Inferior parietal cortex (tissue), 1 donor: ENCODE measurements around the gene CD22.
"Not testable (repeated sequence)": the region's sequence is repeated elsewhere in the genome, so short reads cannot be mapped to it uniquely, and the experiment has no call there.

Source experiments
- DNase-seq: peaks from one replicate; pipeline ENCODE4 v3.0.0-alpha.2; 2016; ENCODE audit errors: extremely low spot score

The CD22 gene

DNA sequence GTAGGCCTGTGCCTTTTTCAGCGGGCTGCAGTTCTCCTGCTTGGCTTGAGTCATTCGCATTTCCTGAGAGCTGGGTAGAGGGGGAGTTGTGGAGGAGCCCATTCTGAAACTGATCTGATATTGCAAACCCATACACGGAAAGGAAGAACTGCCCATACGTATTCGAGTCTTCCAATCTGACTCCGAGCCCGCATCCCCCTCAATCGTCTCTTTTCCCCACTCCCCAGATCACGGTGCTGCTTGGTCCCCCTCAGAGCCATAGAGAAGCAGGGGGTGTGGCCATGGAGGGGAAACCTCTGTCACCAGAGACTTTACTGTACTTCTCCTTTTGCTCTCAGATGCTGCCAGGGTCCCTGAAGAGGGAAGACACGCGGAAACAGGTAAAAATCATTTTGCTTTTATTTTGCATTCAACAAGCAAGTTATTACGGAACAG lies at the start of gene CD22:
CD22 (plus strand) TSS at position 337 of the 435 bp plus-strand sequence. CDS start 2,854 bp downstream, outside the sequence.
- DNase-seq, result no peak

- no peak for DNase-seq
Measured at GRCh38 chr19:35279374-35279773, 49.6 kb upstream of the CD22 start.

DNA sequence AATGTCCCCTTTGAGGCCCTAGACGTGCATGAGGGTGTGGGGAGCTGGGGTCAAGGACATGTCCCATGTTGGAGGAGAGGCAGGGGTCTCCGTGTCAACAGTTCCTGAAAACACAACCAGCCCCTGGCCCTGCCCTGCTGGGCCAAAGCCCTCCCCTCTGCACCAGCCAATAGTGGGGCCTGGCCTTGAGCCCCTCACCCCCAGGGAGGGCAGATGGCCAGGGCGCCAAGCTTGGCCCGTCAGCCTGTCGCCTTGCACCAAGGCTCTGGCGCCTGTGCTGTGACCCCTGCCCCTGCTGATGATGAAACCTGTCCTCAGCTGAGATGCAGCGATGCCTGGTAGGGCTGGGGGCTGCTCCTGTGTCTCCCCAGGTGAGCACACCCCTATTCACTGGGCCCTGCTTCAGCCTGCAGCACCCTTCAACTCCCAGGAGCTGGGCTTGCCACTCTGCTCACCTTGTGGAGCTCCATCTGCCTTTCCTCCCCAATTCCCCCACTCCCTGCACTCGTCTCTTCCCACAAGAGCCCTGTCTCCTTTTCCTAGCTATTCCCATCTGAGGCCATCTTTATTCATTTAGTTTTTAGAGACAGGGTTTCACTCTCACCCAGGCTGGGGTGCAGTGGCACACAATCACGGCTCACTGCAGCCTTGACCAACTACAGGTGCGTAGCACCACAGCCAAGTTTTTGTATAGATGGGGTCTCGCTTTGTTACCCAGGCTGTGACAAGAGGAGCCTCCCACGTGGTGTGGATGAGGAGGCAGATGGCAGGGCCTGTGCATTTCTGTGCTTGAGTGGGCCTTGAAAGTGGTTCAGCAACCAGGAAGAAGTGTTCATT lies 48.8 kb upstream of the CD22 start:
- no peak for DNase-seq

GRCh38 chr19:35281303-35281702 lies 47.7 kb upstream of the CD22 start:
- DNase-seq, result no peak

DNA sequence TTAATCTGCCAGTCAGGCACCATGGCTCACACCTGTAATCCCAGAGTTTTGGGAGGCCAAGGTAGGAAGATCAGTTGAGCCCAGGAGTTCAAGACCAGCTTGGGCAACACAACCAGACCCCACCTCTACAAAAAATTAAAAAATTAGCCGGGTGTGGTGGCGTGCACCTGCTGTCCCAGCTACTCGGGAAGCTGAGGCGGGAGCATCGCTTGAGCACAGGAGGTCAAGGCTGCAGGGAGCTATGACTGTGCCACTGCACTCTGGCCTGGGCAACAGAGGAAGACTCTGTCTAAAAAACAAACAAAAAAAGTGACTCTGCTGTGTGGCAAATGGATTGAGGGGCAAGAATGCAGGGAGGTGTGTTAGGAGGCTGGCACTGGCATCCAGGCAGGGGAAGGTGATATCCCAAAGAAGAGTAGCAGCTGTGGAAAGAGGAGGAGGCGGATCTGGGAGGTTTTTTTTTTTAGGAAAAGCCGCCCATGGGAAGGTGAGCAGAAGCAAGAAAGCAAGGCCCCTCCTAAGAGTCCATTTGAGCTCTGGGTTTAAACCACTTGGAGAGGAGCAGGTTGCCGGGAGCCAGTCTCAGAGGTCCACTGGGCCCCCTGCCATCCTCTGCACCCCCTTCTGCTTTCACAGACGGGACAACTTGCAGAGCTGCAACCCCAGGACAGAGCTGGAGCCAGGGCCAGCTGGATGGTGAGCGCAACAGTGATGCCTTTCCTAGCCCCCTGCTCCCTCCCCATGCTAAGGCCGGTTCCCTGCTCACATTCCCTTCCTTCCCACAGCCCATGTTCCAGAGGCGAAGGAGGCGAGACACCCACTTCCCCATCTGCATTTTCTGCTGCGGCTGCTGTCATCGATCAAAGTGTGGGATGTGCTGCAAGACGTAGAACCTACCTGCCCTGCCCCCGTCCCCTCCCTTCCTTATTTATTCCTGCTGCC lies 44.6 kb upstream of the CD22 start:
- no peak for DNase-seq

- no peak for DNase-seq
Measured at GRCh38 chr19:35285095-35285449, 43.9 kb upstream of the CD22 start.

DNA sequence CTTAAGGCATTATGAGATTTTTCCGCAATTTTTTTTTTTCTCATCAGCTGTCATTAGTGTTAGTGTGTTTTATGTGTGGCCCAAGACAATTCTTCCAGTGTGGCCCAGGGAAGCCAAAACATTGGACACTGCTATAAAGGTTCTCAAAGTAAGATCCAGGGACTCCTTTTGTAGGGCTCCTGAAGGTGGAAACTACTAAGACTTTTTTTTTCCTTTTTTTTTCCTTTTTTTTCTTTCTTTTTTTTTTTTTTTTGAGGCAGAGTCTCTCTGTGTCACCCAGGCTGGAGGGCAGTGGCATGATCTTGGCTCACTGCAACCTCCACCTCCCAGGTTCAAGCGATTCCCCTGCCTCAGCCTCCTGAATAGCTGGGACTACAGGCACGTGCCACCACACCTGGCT lies 43.5 kb upstream of the CD22 start:
- DNase-seq, result not testable (repeated sequence)

GRCh38 chr19:35286101-35286500 lies 42.9 kb upstream of the CD22 start:
- not testable (repeated sequence) for DNase-seq

- DNase-seq, result no peak
Measured at GRCh38 chr19:35287713-35288112, 41.3 kb upstream of the CD22 start.

DNA sequence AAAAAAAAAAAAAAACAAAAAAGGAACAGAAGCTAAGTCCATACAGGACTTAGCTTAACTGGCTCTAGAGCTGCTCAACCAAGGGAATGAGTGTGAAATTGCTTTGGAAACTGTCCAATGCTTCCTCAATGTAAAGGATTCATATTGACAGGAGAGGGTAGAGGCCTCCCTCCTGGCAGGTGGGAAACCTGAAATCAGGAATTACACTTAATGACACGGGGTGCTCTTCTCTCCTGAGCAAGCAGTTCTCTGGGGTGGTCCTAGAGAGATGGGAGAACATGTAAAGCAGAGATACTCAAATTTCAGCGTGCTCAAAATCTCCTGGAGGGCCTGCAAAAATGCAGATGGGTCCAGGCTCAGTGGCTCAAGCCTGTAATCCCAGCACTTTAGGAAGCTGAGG lies 40.7 kb upstream of the CD22 start:
- DNase-seq, result no peak

GRCh38 chr19:35288906-35289305 lies 40.1 kb upstream of the CD22 start:
- no peak for DNase-seq

GRCh38 chr19:35290381-35291127 lies 38.4 kb upstream of the CD22 start:
- DNase-seq, result peak; percentile 64

DNA sequence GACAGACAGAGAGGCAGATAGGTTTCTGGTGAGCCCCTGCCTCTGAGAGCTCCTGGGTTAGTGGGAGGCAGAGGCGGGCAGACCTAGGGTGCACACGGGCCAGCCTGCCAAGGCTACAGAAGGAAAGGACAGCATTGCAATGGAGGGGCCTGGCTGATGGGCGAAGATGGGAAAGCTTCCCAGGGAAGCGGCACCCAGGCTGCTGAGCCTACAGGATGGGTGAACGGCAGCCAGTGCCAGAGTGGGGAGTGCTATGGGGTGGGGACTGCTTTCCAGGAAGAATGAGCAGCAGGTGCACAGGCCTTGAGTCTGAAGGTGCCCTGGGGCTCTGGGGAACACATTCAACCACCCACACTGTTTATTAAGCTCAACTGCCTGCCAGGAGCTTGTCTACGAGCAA lies 37.7 kb upstream of the CD22 start:
- no peak for DNase-seq

GRCh38 chr19:35291916-35292315 lies 37.1 kb upstream of the CD22 start, which contains the start of gene MAG:
Gene MAG, plus strand, starts transcription at chr19:35292161. Its CDS starts 3,248 bp downstream, at chr19:35295409.
- DNase-seq, result peak; percentile 77

- DNase-seq, result no peak
Measured at GRCh38 chr19:35292421-35293362, 36.3 kb upstream of the CD22 start.

DNA sequence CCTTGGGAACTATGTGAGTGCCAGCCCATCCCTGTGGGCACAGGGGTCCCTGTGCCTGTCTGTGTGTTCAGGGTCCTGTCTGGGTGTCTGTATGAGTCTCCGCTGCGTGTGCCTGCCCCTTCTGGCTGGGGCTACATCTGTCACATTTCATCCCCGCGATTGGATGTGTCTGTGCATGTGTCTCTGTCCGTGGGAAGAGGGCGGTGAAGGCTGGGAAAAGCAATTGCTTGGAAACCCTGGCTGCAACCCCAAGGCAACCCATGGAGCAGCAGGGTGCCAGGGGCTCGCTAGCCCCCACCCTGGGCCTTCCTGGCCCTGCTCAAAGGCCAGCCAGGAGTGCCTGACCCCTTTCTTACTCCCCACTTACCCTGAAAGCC lies 35.6 kb upstream of the CD22 start:
- no peak for DNase-seq

DNA sequence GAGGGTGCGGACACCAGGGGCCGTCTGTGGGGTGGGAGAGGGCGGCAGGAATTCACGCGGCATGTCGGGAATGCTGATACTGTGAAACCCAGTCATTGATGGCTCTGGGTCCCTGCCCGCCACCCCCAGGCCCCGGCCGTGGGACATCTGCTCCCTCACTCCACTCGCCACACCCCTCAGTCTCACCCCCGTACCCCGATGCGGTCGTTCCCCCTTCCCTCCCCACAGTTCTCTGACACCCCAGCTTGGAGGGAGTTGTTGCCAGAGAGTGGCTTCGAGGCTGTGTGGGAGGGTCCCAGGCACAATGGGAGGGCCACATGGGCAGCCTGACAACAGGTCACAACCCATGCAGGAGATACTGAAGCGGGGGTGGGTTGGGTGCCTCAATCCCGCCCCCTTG lies 35.2 kb upstream of the CD22 start:
- no peak for DNase-seq

DNA sequence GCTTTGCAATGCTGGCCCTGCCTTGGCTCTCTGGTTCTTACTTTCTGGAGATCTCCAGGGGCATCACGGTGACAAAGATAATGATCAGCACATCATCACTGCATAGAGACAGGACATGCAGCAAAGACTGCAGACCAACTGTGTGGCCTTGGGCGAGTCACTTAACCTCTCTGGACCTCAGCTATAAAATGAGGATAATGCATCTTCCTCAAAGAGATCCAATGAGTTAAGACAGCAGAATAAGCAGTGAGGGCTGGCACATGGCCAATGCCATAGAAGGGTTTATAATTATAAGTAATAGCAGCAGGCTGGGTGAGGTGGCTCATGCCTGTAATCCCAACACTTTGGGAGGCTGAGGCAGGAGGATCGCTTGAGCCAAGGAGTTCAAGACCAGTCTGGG lies 34.7 kb upstream of the CD22 start:
- DNase-seq, result no peak

GRCh38 chr19:35294859-35295791 lies 33.9 kb upstream of the CD22 start:
- DNase-seq, result no peak
